HCT116 (cell line): ENCODE results near the gene SLC19A3.

Experiments used
- CBX3 ChIP-seq: IDR thresholded peaks from 2 replicates; pipeline ENCODE4 v1.6.1; 2012; ENCODE audit warnings: low read depth
- EZH2 ChIP-seq: fragments of 200-600 bp; sonication (generic); IDR thresholded peaks from 2 replicates; pipeline ENCODE4 v1.6.1; 2017; ENCODE audit warnings: antibody characterized with exemption, mixed run types
- EZH2phosphoT487 ChIP-seq: fragments of 200-600 bp; IDR thresholded peaks from 2 replicates; pipeline ENCODE4 v1.6.1; 2018; ENCODE audit warnings: antibody characterized with exemption, borderline replicate concordance
- POLR2A ChIP-seq: IDR thresholded peaks from 2 replicates; pipeline ENCODE4 v1.7.0; 2011; ENCODE audit warnings: borderline replicate concordance; ENCODE audit not compliant: insufficient read depth, insufficient read length; ENCODE audit errors: extremely low read depth
- POLR2AphosphoS5 ChIP-seq: IDR thresholded peaks from 2 replicates; pipeline ENCODE4 v1.6.1; 2011; ENCODE audit warnings: mild to moderate bottlenecking, low read depth, low read length, moderate library complexity
- RAD21 ChIP-seq: IDR thresholded peaks from 2 replicates; pipeline ENCODE4 v1.6.1; 2012; ENCODE audit warnings: low read depth, mild to moderate bottlenecking
- SP1 ChIP-seq: IDR thresholded peaks from 2 replicates; pipeline ENCODE4 v1.6.1; 2012; ENCODE audit warnings: low read depth
- TCF7L2 ChIP-seq: IDR thresholded peaks from 2 replicates; pipeline ENCODE4 v1.7.0; 2011; ENCODE audit warnings: borderline replicate concordance, inconsistent platforms; ENCODE audit not compliant: insufficient read depth, insufficient read length; ENCODE audit errors: extremely low read depth
- ZNF274 ChIP-seq: fragments of 200-500 bp; sonication (Bioruptor generic); IDR thresholded peaks from 2 replicates; pipeline ENCODE4 v1.6.1; 2014; ENCODE audit warnings: mild to moderate bottlenecking, low read depth, low read length, inconsistent platforms
- TF ChIP-seq, protein P1 (sequence below), 3 experiments: fragments of 200-600 bp in 1 of 3; sonication (generic) in 1 of 3; IDR thresholded peaks in 2 of 3; conservative IDR thresholded peaks in 1 of 3; 2 replicates each; pipeline ENCODE4 v1.5.1; 2012 to 2017; ENCODE audit warnings: low read depth in 2 of 3, low read length in 2 of 3, antibody characterized with exemption in 1 of 3, borderline replicate concordance in 1 of 3, control low read depth in 1 of 3, mild to moderate bottlenecking in 1 of 3, mixed read lengths in 1 of 3, mixed run types in 1 of 3, moderate library complexity in 1 of 3; ENCODE audit not compliant: insufficient read depth in 1 of 3
- TF ChIP-seq, protein P2 (sequence below): IDR thresholded peaks from 2 replicates; pipeline ENCODE4 v1.6.1; 2012
- TF ChIP-seq, protein P3 (sequence below): IDR thresholded peaks from 2 replicates; pipeline ENCODE4 v1.6.1; 2012

DNA sequence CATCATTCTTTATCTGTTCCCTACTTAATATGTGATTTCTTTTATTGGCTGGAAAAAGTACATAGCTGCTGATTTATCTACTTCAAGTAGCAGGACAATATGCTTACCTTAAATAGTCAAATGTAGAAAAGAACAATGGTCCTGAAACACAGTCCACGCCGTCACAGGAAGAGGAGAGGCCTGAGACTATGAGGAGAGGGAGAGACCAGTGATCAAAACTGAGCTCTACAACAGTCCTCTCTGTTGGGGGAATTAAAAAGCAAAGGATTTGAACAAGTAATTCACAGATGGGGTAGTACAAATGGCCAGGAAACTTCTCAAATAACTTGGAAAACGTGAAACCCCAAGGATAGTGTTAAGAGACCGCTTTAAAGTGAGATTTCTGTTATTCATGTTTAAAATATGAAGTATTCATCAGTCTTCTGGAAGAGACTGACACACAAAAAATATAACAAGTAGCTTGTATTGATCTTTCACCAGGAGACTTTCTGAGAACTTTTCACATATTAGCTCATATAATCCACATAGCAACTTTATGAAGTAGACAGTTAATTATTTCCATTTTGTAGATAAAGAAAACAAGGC is 48.1 kb upstream of the SLC19A3 start:
- TF ChIP-seq, protein P1, sequence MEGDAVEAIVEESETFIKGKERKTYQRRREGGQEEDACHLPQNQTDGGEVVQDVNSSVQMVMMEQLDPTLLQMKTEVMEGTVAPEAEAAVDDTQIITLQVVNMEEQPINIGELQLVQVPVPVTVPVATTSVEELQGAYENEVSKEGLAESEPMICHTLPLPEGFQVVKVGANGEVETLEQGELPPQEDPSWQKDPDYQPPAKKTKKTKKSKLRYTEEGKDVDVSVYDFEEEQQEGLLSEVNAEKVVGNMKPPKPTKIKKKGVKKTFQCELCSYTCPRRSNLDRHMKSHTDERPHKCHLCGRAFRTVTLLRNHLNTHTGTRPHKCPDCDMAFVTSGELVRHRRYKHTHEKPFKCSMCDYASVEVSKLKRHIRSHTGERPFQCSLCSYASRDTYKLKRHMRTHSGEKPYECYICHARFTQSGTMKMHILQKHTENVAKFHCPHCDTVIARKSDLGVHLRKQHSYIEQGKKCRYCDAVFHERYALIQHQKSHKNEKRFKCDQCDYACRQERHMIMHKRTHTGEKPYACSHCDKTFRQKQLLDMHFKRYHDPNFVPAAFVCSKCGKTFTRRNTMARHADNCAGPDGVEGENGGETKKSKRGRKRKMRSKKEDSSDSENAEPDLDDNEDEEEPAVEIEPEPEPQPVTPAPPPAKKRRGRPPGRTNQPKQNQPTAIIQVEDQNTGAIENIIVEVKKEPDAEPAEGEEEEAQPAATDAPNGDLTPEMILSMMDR (IDR thresholded peaks at IDR 0.05 in 2 of 3, conservative IDR thresholded peaks at IDR 0.05 in 1 of 3; ENCODE audit: borderline replicate concordance in 1 of 3, insufficient read depth in 1 of 3, low read depth in 2 of 3, low read length in 2 of 3) = no peak
- TF ChIP-seq ZNF274 (no peak), SP1 (no peak), POLR2AphosphoS5 (no peak), POLR2A (no peak), RAD21 (no peak), EZH2phosphoT487 (no peak), CBX3 (no peak), EZH2 (no peak), TCF7L2 (no peak)
- TF ChIP-seq, protein P2, sequence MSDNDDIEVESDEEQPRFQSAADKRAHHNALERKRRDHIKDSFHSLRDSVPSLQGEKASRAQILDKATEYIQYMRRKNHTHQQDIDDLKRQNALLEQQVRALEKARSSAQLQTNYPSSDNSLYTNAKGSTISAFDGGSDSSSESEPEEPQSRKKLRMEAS = no peak
- TF ChIP-seq, protein P3, sequence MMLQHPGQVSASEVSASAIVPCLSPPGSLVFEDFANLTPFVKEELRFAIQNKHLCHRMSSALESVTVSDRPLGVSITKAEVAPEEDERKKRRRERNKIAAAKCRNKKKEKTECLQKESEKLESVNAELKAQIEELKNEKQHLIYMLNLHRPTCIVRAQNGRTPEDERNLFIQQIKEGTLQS = no peak
